HK-2 (cell line): Measurements from ENCODE around the gene DNAH5.

Experiments used
- DNase-seq: peaks from one replicate; pipeline ENCODE4 v3.0.0-alpha.2; 2018; ENCODE audit not compliant: unreplicated experiment

Gene DNAH5

GRCh38 chr5:13731121-13731628 is 213.3 kb downstream of the DNAH5 start:
- no peak for DNase-seq

GRCh38 chr5:13708906-13709305 is 235.6 kb downstream of the DNAH5 start:
- DNase-seq = no peak

DNA sequence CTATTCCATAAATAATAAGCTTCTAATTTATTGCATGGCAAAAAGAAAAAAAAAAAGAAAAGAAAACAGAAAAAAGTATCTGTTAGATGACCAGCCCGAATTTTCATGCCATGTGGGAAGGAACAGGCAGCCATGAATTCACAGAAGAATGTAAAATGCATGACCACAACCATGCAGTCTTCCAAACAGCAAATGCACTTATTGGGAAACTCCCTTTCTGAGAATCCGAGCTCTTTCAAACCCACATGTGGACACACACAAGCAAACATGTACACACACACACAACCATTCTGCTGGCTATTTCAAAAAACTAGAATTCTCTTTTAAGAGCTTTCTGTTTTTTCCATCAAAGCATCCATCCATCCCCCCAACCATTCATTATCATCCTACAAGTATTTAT is 236.1 kb downstream of the DNAH5 start:
- no peak for DNase-seq

- DNase-seq = no peak
Observed at GRCh38 chr5:13704396-13704795, 240.1 kb downstream of the DNAH5 start.

DNA sequence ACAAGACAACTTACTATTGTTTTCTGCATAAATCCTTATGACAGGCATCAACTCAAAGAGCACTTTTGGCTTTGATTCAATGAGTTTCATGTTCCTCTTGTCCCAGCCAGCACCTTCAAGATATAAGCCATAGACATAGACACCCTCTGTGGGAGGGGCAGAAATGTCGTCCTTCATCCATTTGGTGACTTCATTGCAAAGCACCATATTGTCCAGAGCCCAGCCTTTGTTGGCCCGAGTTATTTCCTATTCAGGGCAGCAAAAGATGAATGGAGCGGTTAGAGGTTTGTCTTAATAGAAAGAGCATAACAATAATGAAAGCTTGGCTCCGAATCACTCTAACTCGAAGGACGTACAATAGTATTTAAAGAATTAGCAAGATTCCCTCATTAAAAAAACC is 243.9 kb downstream of the DNAH5 start:
- DNase-seq = no peak

DNA sequence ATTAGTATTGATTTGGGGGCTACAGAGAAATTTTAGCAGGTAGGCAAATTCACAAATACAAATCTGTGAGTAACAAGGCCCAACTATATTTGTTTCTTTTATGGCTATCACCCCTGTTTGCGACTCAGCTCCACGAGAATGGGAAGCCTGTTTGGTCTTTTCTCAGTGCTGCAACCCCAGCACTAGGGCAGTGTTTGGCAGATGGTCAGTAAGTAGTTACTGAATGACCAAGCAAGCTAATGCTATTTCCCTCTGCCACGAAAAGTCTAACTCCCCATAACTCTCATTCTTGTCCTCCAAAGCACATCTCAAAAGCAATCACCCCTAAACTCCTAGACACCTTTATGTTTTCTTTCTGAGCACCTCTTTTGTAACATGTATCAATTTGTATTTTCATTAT is 245.6 kb downstream of the DNAH5 start:
- no peak for DNase-seq

GRCh38 chr5:13695076-13695712 is 249.3 kb downstream of the DNAH5 start:
- DNase-seq = peak; percentile 50

- no peak for DNase-seq
Observed at GRCh38 chr5:13692172-13692571, 252.3 kb downstream of the DNAH5 start.

- DNase-seq = no peak
Observed at GRCh38 chr5:13676531-13676930, 268.0 kb downstream of the DNAH5 start.

DNA sequence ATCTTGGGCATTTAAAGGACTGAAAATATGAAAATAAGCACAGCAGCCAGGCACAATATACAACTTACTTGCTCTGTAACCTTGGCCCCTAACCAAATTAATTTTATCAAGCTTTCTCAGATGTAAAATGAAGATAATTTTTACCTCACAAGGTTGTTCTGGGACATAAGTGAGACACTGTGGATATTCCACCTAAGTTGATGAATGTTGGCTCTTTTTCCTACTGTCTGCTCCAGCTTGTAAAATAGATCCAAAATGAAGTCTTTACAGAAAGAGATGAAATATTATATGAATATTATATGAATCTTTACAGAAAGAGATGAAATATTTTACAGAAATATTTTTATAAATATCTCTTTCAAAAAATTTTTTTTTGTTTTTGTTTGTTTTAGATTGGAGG is 270.1 kb downstream of the DNAH5 start:
- no peak for DNase-seq

DNA sequence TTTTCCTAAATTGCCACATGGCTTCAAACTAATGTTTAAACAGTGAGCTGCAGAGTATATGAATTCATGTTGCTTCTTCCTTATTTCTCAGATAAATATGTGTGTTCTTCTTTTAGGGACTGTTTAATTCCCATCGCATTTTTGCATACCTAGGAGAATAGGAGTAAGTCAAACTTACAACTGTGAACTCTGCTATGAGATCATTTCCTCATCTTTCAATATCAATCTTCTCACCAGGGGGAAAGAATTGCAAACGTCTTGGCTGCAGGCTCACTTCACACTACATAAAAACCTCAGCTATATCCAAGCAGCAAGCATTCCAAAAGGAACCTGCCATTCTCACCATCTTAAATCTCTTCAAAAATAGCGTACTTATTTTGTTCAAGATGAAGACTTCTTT is 271.0 kb downstream of the DNAH5 start:
- no peak for DNase-seq

DNA sequence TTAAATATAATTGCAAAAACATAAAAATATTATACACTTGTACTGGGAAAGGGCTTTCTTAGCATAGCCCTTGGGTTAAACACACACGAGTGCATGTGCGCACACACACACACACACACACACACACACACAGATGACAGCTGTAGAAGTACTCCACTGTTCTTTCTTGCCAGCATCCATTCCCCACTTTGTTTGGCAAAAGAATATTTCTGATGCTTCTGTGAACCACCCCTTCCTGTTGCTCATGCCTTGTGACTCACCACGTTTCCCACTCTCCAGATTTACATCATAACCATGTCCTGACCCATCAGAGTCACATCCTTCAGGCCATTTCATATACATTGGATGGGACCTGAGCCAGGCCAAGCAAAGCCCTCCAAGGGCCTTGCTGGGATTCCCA is 280.1 kb downstream of the DNAH5 start:
- peak; percentile 14 for DNase-seq

DNA sequence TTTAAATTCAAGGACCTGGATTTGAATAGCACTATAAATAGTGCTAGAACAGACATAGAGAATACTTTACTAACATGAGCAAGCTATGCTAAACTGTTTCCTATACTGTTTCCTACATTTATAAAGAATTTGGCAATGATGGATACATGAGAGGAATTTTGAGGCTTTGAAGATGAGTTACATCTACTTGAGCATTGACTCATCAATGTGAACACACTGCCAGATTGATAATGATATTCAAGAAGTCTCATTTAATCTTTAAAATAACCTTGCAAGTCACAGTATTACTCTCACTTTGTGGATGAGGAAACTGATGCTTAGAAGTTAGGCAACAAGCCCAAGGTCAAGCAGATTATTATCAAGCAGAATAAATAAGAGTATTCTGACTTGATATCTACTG is 281.9 kb downstream of the DNAH5 start:
- DNase-seq = no peak

- no peak for DNase-seq
Observed at GRCh38 chr5:13661272-13661671, 283.2 kb downstream of the DNAH5 start.

DNA sequence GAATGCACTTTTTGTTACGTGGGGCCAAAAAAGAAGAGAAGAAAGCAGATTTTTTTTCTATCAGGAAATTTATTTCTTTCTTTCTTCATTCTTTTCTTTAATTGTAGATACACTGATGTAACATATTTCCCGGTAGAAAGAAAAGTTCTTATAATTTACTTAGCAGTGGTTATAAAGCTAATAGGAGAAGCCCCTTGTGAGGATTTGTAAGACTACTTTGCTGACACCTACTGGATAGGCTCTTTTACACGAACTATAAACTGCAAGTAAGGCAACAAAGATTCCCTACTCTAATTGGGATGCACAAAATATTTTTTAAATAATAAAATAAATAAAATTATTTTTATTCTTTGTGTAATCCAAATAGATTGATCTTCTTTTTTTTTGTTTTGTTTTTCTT is 284.4 kb downstream of the DNAH5 start:
- no peak for DNase-seq

DNA sequence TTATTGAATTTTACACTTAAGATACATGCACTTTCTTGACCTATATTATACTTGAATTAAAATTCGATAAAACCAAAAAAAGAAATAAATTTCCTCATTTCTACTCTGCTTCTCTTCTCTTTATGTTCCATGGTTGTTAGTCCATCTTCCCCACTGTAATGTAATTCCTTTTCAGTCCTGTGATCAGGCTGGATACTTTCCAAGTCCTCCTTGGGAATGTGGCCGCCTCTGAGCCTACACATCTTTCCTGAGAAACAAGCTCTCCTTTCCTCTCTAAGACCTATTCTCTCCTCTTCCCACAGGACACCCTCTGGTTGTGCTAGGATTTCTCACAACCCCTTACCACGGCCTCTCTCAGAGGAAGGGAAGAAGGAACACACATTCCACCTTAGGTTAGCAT is 285.1 kb downstream of the DNAH5 start:
- no peak for DNase-seq

GRCh38 chr5:13658761-13659160 is 285.7 kb downstream of the DNAH5 start:
- no peak for DNase-seq

- no peak for DNase-seq
Observed at GRCh38 chr5:13658152-13658551, 286.3 kb downstream of the DNAH5 start.

GRCh38 chr5:13653709-13654108 is 290.8 kb downstream of the DNAH5 start:
- DNase-seq = no peak

- no peak for DNase-seq
Observed at GRCh38 chr5:13649656-13650055, 294.8 kb downstream of the DNAH5 start.

DNA sequence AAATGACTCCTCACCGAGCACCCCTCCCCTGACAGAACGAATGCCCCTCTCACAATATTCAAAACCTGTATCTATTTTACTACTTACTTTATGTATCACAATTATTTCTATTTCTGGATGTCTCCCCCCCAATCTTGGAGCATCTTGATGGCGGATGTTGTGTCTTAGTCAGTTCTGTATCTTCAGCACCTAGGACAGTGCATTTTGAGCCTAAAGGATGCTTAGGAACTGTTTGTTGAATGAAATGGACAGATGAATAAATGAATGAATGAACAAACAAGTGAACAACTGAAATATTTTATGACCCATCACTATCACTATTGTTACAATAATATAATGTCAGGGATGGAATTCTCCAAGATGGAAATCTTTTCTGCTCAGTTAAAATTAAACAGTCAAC is 295.7 kb downstream of the DNAH5 start:
- DNase-seq = no peak

- DNase-seq = no peak
Observed at GRCh38 chr5:13643734-13644133, 300.8 kb downstream of the DNAH5 start.

DNA sequence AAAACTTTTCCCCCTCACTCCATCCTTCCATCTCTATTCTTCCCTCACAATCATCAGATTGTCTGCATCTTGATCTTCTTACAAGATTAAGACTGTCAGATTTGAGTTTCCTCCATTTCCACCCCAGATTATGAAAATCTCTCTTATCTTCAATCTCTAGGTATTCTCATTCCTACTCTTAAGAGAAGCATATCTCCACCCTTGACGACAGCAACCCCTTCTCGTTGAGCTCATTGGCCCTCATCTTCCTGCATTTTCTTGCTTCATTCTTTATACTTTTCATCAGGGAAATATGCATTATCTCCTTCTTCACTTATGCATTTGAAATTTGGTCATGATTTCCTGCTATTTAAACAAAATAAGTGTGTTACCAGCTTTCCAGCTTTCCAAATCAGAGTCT is 301.3 kb downstream of the DNAH5 start:
- DNase-seq = no peak
